ENCODE data around the gene BRF1. TPM values are rescaled to one million over a fixed set of nuclear protein-coding genes. Genes with fewer than 3 reads are reported as not detected.

Gene BRF1
- total RNA-seq, 1 experiment from 2014 or later = 17.1 TPM

- DNase-seq (ENCODE audit: extremely low read depth, low read depth) = no peak
These were observed 134.9 kb downstream of the BRF1 start for GRCh38 chr14:105165761-105166485.

GRCh38 chr14:105165134-105165704 lies 135.6 kb downstream of the BRF1 start:
- no peak for DNase-seq (ENCODE audit: extremely low read depth, low read depth)

GRCh38 chr14:105163040-105163742 lies 137.6 kb downstream of the BRF1 start:
- no peak for DNase-seq (ENCODE audit: extremely low read depth, low read depth)

DNA sequence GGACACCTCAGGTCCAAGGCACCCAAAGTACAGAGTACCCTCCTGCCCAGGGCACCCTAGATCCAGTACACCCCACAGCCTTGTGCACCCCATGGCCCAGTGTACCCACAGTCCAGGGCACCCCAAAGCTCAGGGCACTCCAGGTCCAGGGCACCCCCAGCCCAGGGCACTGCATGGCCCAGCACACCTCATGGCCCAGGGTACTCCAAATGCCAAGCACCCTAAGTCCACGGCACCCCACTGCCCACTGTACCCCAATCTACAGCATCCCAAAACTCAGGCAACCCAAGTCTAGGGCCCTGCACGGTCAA lies 138.2 kb downstream of the BRF1 start:
- no peak for DNase-seq (ENCODE audit: extremely low read depth, low read depth)

DNA sequence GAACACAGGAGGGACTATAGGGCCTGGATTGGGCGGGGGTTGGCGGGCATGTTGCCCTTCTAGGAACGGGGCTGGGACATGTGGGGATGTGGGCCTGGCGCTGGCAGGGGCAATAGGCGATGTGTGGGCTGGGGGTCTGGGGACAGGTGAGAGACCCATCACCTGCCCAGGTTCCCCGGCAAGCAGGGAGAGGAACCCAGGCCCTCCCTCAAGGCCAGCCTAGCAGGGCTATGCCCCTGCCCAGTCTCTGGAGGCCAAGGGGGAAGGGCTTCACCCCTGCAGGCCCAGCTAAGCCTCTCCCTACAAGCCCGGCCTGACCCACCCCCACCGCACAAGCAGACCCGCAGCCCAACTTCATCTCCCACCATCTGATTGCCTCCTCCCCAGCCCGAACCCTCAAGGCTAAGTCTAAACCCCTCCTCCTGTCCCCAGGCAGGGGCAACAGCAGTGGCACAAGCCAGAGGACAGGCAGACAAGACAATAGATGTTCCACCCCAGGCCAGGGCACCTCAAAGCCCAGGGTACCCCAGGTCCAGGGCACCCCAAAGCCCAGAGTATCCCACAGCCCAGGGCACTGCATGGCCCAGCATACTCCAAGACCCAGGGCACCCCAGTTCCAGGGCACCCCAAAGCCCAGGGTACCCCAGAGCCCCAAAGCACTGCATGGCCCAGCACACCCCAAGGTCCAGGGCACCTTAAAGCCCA lies 138.7 kb downstream of the BRF1 start:
- no peak for DNase-seq (ENCODE audit: extremely low read depth, low read depth)

DNA sequence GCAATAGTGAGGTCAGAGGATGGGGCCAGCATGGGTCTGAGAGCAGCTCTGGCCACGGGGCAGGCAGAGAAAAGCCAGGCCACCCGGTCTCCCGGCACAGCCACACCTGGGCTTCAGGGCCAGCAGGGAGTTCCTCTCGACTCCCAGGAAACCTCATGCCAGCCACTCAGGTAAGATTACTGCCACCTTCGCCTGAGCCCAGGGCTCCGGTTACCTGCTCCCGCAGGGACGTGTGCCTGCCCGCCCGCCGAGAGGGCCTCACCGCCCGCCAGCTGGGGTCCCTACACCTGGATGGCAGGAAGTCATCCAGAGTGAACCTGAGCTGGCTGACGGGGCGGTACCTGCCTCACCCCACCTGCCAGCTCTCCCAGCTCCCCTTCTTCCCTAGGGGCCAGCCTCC lies 139.5 kb downstream of the BRF1 start:
- no peak for DNase-seq (ENCODE audit: extremely low read depth, low read depth)

- DNase-seq (ENCODE audit: extremely low read depth, low read depth) = no peak
These were observed 140.0 kb downstream of the BRF1 start for GRCh38 chr14:105160776-105161175.

DNA sequence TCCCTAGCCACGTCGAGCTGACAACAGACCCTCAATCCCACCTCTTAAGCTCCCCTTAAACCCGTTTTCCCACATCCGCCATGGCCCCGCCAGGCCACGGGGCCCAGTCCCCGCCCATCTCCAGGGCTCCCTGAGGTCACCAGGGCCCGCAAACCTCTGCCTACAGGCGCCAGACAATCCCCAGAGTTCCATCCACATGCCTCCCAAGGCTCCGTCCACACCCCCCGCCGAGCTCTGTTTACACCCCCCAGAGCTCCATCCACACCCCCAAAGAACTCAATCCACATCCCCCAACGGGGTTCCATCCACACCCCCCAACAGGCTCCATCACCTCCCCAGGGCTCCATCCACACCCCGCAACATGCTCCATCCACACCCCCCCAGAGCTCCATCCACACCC lies 141.5 kb downstream of the BRF1 start:
- DNase-seq (ENCODE audit: extremely low read depth, low read depth) = no peak

Other genes with a start within 250 kb of the BRF1 start
- gene GPR132, start 235.6 kb downstream of the BRF1 start, total RNA-seq (2014; rRNA removed; shearing (Covaris generic)) = 0.78 TPM in 1 of 2 replicates, not detected in the other
- gene JAG2, start 132.2 kb downstream of the BRF1 start, total RNA-seq (2014; rRNA removed; shearing (Covaris generic)) = 5.9 and 6.3 TPM in 2 replicates
- gene NUDT14, start 119.7 kb downstream of the BRF1 start, total RNA-seq (2014; rRNA removed; shearing (Covaris generic)) = 13.6 and 23.5 TPM in 2 replicates
- 15.3 and 16.2 TPM in 2 replicates for gene BTBD6, start 52.5 kb downstream of the BRF1 start, total RNA-seq (2014; rRNA removed; shearing (Covaris generic))
- 30.6 and 30.7 TPM in 2 replicates for gene PACS2, start 13.7 kb upstream of the BRF1 start, total RNA-seq (2014; rRNA removed; shearing (Covaris generic))
- gene TEX22, start 97.5 kb upstream of the BRF1 start, total RNA-seq (2014; rRNA removed; shearing (Covaris generic)) = 0.49 and 0.50 TPM in 2 replicates
- 68.0 and 77.9 TPM in 2 replicates for gene MTA1, start 118.8 kb upstream of the BRF1 start, total RNA-seq (2014; rRNA removed; shearing (Covaris generic))
- gene CRIP2, start 173.8 kb upstream of the BRF1 start, total RNA-seq (2014; rRNA removed; shearing (Covaris generic)) = 13.6 and 18.7 TPM in 2 replicates
- gene CRIP1, start 185.9 kb upstream of the BRF1 start, total RNA-seq (2014; rRNA removed; shearing (Covaris generic)) = 65.3 and 85.6 TPM in 2 replicates
- gene TEDC1, start 190.2 kb upstream of the BRF1 start, total RNA-seq (2014; rRNA removed; shearing (Covaris generic)) = 21.3 and 23.1 TPM in 2 replicates
- 1.9 and 3.1 TPM in 2 replicates for gene TMEM121, start 225.6 kb upstream of the BRF1 start, total RNA-seq (2014; rRNA removed; shearing (Covaris generic))

All from NCI-H460 (cell line).